HG02870 (cell line): ENCODE measurements around the gene CHCHD3.
"Not testable (repeated sequence)": the region's sequence is repeated elsewhere in the genome, so short reads cannot be mapped to it uniquely, and the experiment has no call there.

Experiments used
- ATAC-seq: cut with Tn5 transposase; IDR thresholded peaks from one replicate; pipeline ENCODE4 v1.9.1; 2021; ENCODE audit warnings: mild to moderate bottlenecking, moderate library complexity; ENCODE audit not compliant: unreplicated experiment

The CHCHD3 gene

DNA sequence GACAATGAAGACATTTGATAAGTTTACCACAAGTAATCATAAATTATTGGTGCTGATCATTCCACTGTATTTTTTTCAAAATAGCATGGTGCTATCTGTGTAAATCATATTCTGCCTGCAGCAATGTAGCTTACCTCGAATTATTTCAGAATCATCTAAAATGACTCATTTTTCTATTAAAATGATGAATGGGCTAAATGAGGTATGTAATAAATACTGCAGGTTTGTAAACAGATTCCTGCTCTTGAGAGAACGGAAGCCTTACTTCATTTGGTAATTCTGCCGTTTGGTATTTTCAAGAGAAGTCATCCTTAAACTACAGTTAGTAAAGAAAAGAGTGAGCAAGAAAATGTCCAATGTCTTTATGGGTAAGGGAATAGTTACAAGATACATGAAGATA lies 115.9 kb downstream of the CHCHD3 start:
- ATAC-seq = no peak

DNA sequence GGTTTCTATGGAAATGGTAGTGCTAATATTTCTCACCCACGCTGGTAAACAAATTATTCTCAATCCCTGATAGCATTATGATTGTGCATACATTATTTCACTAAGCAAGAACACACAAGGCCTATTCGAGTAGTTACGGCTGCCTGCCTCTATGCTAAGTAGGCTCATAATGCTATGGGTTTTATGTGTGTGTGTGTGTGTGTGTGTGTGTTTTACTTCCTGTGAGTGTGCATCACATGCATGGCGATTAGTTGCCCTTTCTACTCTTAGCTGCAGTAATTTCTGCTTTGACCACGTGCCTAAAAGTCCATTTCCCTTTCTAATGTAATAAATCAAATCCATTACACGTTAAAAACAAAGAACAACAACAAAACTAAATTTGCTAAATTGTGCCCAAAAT lies 117.0 kb downstream of the CHCHD3 start:
- ATAC-seq = no peak

DNA sequence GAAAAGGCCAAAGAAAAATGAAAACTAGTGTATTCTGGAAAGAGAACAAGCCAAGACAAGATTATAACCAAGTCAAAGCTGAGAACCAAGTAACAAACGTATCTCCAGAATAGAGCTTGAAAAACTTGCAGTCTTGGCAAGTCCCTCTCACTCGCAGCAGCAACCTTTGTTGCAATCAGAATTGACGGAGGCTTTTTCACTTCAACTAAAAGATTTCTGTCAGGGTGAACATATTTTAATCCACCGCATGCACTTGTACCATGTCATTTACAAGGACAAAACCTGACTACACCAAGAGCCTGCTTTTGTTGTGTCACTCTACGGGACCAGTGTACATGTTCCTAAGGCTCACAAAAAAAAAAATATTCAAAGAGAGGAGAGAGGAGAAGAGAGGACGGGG lies 122.0 kb downstream of the CHCHD3 start:
- ATAC-seq = no peak

DNA sequence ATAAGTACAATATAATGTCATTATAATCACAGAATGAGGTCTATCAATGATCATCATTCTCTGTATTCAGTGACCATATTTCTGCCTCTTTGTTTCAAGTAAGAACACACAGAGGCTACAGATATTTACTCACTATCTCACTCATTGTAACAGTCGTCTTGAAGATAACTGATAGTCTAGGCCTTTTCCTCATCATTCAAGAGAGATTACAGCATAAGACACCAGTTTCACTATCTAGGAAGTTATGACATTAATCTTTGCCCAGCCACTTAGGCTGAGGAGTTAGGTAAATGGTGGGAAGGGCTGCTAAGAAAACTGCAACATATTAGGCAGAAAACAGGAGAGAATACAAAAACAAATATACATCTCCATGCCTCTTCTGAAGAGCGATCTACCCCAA lies 125.3 kb downstream of the CHCHD3 start:
- ATAC-seq = no peak

DNA sequence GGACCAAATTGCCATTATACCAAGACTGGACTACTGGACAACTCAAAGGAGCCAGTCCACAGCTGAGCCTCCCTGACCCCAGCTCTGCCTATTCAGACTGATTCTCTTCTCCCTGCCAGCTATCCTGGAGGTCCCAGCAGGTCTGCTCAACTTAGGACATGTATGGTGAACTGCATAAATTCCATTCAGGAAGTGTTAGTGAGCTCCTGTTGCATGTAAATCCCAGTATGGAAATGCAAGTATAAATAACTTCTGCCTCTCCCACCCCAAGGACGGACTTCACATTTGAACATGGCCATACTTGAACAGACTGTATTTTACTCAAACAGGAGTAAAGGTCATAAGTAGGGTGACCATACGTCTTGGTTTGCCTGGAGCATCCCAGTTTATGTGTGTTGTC lies 128.4 kb downstream of the CHCHD3 start:
- ATAC-seq = no peak

DNA sequence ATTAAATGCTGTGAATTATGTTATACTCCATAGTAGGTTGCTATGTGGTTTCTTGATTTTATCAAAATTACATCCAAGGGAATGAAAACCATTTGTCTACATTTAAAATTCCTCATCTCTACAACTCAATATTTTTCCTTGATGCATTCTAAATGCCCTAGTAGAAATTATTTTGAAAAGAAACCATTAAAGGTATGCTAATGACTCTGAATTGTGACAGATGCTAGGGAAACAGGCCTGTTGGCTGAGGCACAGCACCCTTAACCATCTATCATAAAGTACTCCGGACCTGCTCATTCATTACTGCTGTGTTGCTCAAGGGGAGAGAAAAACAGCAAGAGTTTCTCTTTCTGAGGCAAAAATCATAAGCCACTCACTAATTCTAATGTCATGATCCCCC lies 131.2 kb downstream of the CHCHD3 start:
- ATAC-seq = no peak

DNA sequence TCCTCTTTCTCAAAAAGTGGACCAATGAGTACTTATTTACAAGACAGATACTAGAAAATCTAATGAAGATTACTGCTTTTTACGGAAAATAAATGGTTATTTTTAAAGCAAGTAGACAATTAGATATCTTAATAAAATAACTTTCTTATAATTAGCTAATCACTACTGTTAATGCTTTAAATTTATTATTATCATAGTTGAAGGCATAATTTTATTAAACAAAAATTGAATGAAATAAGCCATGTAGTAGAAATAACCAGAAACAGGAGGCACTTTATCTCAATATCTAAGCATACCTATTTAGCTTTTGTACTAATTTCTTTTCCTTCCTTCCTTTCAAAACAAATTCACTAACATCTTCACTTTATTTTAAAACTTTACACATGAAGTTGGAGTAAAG lies 134.9 kb downstream of the CHCHD3 start:
- no peak for ATAC-seq

DNA sequence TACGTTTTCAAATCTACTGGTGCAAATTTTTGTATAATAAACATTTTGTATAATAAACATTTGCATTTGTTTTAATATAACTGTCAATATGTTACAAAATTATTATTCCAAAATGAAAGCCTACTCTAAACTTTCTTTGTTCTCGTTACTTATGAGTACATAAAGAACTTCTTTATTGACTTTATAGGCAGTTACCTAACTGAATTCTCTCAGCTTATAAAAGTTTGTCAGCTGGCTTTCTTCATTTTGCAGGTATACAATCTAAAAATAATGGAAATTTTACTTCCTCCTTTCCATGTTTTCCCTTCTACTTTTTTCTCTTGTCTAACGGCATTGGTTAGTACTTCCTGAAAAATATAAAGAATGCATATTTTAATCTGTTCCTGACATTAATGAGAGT lies 137.1 kb downstream of the CHCHD3 start:
- no peak for ATAC-seq

DNA sequence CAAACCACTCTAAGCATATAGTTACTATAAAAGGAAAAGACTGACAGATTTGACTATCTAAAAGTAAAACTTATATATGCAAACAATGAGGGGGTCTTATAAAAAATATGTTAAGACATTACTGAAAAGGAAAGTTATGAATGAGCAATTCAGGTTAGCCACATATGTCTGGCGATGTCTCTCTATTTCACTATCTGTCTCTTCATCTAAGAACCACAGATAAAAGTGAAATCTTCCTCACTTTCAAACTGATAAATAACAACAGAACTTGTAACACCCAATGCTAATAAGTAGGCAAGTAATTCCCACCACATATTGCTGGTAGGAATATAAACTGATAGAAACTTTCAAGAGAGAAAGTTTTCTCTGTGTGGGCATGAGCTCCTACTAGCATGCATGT lies 138.2 kb downstream of the CHCHD3 start:
- ATAC-seq = no peak

DNA sequence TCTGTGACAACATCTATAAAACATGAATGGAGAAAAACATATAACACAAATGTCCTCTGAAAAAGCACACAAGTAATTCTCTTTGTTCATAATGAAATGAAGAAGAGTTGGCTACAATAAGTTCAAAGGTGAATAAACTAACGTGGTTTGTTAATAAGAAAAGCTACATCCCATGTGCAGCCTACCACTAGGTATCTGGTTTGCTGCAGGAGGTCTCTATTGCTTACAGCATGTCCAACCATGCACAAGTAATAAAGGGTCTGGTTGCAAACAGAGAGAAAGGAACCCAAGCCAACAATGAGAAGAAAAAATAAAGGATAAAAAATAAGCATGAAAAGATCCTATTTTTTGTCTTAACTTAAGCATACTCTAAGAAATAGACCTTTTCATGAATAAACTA lies 139.2 kb downstream of the CHCHD3 start:
- ATAC-seq = no peak

DNA sequence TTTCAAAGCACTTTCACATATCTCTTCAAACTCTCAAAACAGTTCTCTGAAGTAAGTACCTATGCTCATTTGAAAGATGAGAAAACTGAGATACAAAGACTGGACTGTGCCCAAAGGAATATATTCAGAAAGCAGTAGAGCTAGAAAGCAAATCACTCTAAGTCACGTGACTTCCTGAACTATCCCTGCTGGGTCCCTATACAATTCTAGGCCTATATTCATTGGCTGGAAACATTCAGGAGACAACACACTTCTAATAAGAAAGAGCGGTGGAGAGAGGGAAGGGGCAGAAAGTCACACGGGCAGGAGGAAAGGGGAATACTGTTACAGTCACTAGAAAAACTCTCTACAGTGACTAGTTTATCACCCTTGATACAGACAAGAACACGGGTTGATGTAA lies 140.0 kb downstream of the CHCHD3 start:
- ATAC-seq = no peak

DNA sequence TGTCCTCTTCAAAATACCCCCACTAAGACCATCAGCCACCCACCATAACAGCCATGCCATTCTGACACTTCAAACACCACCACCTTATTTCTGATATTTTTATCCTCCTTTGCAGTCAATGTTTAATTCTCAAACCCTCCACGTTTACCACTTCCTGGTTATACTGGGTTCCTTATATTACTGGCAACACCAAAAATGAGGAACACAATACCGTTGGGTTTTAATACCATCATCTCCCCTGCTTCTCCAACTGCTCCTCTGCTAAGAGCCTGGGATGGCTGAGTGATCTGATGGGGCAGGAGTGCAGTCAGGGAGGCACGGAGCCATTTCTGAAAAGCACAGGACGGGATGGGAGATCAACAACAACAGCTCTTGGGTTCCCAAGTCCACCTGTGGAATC lies 140.5 kb downstream of the CHCHD3 start:
- no peak for ATAC-seq

DNA sequence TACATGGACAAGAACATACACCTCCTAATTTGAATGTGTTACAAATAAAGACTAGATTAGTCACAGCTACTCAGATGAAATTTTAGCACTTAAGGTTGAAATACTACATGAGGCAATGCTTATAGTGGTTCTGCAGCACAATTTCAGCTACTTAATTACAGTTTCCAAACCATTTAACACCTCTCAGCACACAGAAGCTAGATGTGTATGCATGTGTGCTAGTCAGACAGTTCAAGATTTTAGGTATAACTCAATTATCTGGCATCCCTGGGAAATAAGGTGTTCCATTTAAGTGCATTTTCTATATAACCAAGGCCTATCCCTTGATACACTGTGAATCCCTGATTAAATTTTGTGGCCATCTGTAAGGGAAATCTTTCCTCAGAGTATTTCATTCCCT lies 141.8 kb downstream of the CHCHD3 start:
- no peak for ATAC-seq

DNA sequence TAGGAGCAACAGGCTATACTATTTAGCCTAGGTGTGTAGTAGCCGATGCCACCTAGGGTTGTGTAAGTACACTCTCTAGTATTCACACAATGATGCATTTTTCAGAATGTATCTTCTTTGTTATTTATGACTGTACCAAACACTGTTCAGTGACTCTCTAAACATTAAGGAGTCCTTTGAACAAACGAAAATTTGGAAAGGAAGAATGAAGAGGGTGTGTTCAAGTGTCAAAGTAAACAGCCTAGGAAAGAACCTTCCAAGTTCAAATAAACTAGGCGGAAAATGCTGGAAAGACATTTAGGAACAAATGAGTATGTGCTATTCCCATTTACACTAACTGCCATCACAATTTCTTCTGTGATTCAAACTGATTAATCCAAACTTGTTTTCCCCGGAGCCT lies 142.4 kb downstream of the CHCHD3 start:
- ATAC-seq = no peak

DNA sequence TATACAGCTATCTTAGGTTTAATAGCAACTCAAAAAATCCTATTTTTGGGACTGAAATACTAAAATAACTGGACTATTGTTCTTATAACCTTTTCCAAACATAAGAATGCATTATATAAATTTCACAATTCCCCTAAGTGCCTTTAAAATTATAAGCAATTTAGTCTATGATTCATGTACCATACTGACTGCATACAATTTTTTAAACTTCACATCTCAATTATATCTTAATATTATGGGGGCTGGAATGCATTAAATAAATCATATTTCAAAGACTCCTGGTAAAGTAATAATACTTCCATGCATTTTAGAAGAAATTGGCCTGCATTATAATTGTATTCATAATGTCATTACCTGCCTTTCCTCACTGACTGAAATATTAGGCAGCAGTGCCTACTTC lies 144.6 kb downstream of the CHCHD3 start:
- ATAC-seq = no peak

DNA sequence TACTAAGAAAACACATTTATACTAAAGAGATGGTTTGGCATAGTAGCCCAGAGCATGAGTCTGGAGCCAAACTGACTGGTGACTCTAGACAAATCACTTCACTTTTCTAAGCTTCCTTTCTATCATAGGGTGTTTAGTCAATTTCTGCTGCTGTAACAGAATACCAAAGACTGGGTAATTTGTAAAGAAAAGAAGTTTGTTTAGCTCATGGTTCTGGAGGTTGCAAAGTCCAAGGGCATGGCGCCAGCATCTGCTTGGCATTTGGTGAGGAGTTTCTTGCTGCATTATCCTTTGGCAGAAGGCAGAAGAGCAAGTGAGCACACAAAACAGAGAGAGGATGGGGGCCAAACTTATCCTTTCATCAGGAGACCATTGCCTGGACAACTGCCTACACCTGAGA lies 146.3 kb downstream of the CHCHD3 start:
- no peak for ATAC-seq

DNA sequence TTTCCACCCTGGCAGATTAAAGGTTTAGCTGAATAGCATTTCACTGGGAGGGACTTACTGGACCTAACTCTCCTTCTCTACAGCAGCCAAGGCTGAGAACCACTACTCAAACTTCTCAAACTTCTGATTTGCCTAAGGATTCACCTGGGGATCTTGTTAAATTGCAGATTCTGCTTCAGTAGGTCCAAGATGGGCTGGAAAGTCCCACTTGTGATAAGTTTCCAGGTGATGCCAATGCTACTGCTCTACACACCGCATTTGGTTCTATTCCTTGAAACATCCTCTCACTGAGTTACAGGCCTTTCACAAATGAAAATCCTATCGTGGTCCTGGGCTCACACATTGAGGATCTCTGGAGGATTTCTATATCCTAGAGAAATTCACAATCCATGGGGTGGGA lies 147.9 kb downstream of the CHCHD3 start:
- ATAC-seq = no peak

DNA sequence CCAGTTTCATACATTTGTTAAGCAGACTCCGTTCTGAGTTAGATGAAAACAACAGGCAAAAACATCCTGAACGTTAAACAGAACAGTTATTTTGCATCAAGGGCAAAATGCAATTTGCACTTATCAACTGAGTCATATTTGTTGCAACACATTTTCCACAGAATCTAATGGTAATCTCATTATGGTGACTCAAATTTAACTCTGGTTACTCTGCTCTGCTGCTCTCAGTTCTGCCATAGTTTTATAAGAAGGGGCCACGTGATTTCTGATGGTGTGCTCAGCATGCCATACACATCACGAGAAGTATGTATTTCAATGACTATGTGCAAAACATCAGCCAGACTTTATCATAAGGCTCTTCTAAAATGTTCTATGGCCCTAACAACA lies 148.8 kb downstream of the CHCHD3 start:
- peak; percentile 46 for ATAC-seq

DNA sequence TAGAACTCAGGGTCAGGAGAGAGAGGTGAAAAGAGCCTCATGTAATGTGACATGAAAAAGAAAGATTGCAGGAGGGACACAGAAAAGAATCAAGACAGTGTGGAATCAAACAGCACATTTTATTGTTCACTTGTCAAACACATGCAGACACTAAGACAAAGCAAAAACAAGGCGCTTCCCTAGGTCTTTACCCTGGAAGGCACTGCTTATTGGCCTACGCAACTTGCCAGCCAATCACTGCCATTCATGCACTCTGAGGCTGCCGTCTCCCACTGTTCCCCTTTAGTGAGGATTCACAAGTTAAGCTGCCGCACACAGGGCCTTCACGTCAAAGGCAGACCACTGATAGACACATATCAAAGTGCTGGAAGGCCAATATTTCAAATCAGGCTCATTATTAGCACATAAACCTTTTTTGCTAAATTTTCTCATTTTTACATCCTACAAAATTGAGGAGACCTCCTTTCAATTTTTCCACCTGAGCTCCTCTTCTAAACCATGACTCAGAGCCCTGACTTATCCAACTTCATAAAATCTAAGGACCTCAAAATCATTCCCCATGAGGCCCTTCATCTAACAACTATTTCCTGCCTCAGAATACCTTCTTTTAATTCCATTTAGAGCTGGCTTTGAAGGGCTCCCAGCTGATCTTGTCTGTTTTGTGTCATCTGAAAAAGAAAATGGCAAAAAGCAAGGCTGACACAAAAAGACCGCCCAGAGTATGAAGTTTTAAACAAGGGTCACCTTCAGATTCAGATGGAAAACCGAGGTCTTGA lies 149.4 kb downstream of the CHCHD3 start:
- no peak for ATAC-seq

DNA sequence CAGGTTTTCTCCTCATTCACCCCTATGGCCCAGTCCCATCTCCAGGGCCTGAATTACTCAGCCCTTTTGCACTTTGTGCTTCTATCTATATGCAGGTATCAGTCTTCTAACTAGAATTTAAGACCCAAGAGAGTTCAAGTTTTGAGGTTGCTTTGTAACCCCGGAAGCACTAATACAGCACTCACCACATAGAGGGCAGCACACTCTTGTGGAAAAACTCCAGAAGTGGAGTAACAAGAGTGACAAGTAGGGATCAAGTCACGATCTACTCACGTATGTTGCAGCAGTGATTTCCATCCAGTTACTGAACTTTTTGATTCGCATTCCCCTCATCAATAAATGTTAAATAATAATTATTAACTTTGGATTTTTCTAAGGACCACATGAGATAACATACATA lies 151.0 kb downstream of the CHCHD3 start:
- no peak for ATAC-seq

DNA sequence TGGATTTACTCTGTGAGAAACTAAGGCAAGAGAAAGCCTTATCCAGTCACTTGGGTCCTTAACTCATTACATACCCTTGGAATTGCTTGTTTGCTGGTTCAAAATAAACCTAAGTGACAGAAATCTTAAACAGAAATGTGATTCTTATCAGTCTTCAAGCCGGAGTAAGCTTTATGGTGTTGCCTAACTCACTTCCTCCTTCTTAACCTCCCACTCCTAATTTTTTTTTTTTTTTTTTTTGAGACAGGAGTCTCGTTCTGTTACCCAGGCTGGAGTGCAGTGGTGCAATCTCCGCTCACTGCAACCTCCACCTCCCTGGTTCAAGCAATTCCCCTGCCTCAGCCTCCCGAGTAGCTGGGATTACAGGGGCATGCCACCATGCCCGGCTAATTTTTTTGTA lies 151.9 kb downstream of the CHCHD3 start:
- ATAC-seq = not testable (repeated sequence)

DNA sequence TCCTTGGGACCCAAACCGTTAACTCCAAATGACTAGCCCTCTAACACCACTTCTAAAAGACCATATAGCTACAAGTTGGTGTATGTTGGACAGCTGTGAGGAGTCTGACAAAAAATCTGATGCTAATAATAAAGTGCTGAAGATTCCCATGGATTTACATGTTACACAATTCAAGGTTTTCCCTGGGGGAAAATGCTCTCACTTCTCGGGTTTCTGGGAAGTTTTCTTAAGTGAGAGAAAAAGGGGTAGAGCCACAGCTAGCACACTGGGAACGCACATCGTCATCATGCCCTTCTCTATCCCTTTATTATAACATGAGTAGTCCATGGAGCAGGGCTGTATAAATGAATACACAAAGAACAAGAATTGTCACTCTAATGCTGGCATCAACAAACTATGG lies 162.1 kb downstream of the CHCHD3 start:
- ATAC-seq = no peak

DNA sequence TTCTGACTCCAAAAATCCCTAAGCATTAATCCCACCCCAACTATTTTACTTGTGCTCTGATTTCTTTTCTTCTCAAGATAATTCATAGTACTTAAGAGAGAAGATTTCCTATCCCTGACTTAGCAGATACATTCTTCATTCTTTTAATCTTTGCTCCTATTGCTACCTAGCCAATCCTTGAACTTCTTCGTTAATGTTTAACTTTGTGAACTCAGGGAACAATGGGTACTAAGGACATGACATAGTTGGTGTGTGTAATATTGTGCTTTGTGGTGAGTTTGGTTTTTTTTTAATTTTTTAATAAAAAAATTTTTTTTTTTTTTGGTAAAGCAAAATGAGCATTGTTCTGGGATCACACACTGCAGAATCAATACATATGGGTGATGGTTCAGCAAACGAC lies 166.2 kb downstream of the CHCHD3 start:
- ATAC-seq = no peak
